ENCODE results near the gene MAPK1. TPM values are rescaled to one million over a fixed set of nuclear protein-coding genes. Genes with fewer than 3 reads are reported as not detected.
"Not testable (repeated sequence)": the region's sequence is repeated elsewhere in the genome, so short reads cannot be mapped to it uniquely, and the experiment has no call there.

Gene MAPK1
- 75.2 TPM for total RNA-seq
- long read RNA-seq, full-length matches to known transcripts: 78 of 153 reads
- long read RNA-seq, partial matches to known transcripts: 5 of 153 reads
- long read RNA-seq, other reads (novel, unspliced or antisense): 70 of 153 reads

DNA sequence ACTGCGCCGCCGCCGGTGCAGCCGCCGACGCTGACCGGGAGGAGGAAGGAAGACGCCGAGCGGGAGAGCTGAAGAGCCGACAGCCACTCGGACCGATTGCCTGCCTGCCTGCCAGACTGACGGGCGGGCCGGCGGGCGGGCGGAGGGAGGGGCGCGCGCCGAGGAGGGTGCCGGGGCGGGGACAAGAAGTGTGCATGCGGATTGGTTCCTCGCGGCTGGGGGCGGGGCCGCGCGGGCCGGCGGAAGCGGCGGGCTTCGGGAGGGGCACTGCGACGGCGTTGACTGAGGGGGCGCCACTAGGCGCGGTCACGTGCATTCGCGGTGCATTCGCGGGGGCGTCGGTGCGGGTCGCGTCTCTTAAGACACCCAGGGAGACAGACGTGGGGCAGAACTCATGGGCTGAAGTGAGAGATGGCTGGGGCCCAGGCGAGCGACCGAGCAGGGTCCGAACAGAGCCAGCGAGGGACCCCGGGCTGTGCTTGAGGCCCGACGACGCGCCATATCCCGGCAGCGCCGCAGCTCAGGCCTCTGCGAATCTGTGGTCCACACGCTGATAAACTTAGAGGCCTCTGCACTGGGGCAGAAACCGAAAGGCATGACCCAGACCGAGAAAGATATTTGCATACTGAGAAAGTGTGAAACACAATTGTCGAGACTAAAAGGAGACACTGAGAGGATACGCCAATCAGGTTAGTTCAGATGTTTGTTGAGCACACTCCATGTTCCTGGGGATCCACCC, at the start of gene MAPK1:
MAPK1 (minus strand) TSS at position 118 of the 739 bp plus-strand sequence. CDS start 205 bp downstream, outside the sequence.
- DNase-seq (peak; percentile 96), ATAC-seq (ENCODE audit: poor library complexity) (peak; percentile 99)
- intact Hi-C loops (cut with DNase I): loop anchor here (10.0 kb wide), 1 partner anchor 53 kb away; no protein-coding TSS in a partner anchor

DNA sequence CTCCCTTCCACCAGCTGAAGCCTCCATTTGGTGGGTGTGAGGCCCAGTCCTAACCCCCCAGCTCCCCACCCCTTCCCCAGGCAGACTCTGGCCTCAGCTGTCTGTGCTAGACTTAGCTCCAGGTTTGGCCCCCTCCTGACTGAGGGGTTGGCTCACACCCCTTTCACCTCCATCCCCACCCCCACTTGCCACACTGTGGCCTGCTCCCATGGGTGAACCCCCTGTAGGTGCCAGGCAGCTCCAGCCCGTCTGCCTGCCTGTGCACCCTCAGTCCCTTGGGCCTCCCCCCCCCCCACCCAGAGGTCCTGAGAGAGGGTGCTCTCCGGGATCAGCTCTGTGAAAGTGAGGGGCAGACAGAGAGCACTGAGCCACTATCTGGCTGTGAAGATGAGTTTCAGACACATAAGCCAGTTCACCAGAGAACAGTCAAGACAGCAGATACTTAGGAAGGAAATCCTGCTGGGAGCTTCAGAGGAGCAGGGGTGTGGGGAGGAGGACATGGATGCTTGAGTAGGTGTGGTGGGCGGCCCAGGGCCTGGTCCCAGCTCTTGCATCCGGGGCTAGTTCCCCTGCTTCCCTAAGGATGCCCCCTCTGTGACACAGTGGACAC, 49.0 kb upstream of the MAPK1 start:
- ATAC-seq (ENCODE audit: poor library complexity): no peak
- intact Hi-C loops (cut with DNase I): no loop called here
- no peak for DNase-seq

DNA sequence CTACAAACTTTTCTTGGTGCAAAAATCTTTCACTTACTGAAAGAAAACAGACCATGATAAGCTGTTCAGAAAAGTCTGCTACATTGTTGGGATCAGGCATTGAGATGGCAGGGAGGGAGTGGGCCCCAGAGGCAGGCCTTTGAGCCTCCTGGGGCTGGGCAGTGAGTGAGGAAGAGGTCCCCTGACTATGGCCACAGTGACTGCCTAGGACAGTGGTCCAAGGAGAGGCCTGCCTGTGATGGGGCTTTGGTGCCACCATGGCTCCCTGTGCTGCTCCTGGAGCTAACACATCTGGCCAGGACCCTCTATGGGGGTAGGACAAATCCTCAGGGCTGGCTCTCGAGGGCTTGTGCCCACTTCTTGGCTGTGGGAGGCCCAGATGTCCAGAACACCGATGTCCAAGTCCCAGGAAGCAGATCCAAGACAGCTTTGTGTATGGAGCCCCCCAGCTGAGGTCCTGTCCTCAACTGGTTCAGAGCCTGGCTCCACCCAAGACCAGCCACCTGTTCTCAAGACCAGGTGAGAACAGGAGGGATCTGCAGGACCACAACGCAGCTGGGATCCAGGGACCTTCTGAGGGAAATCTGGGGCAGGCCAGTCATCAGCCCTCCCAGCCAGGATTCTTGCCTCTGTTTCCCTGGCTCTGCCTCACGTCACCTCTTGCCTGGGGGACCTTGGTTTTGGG, 48.3 kb upstream of the MAPK1 start:
- ATAC-seq (ENCODE audit: poor library complexity): no peak
- no peak for DNase-seq
- intact Hi-C loops (cut with DNase I): no loop called here

DNA sequence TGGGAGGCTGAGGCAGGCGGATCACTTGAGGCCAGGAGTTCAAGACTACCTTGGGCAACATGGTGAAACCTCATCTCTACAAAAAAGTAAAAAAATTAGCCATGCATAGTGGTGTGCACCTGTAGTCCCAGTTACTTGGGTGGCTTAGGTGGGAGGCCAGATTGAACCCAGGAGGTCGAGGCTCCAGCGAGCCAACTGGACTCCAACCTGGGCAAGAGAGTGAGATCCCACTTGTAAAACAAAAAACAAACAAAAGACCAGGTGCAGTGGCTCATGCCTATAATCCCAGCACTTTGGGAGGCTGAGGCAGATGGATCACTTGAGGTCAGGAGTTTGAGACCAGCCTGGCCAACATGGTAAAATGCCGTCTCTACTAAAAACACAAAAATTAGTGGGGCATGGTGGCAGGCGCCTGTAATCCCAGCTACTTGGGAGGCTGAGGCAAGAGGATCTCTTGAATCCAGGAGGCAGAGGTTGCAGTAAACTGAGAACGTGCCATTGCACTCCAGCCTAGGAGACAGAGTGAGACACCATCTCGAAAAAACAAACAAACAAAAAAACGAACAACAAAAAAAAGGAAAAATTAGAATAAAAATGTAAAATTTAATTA, 46.7 kb upstream of the MAPK1 start:
- DNase-seq; ATAC-seq (ENCODE audit: poor library complexity); intact Hi-C loops (cut with DNase I): not testable (repeated sequence)

DNA sequence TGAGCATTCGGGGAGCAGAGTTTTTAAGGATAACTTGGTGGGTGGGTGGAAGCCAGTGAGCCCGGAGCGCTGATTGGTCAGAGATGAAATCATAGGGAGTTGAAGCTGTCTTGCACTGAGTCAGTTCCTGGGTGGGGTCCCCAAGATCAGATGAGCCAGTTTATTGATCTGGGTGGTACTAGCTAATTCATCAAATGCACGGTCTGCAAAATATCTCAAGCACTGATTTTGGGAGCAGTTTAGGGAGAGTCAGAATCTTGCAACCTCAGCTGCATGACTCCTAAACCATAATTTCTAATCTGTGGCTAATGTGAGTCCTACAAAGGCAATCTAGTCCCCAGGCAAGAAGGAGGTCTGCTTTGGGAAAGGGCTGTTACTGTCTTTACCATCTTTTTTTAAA, 42.9 kb upstream of the MAPK1 start:
- intact Hi-C loops (cut with DNase I); DNase-seq; ATAC-seq (ENCODE audit: poor library complexity): not testable (repeated sequence)

DNA sequence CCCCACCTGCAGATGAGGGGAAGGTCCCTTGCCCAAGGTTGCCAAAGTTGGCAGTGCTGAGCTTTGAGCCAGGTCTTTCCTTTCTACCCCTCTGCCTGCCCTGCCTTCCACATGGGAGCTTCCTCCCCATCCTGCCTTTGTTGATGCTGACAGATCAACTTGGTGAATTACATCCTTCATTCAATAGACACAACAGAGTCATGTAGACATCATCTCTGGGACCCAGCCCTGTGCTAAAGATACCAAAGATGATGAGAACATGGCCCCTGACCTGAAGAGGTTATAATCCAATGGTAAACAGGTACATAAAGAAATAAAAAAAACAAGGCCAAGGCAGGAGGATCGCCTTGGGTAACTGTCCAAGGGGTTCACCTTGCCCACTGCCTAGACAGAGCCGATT, 42.4 kb upstream of the MAPK1 start:
- no peak for DNase-seq

DNA sequence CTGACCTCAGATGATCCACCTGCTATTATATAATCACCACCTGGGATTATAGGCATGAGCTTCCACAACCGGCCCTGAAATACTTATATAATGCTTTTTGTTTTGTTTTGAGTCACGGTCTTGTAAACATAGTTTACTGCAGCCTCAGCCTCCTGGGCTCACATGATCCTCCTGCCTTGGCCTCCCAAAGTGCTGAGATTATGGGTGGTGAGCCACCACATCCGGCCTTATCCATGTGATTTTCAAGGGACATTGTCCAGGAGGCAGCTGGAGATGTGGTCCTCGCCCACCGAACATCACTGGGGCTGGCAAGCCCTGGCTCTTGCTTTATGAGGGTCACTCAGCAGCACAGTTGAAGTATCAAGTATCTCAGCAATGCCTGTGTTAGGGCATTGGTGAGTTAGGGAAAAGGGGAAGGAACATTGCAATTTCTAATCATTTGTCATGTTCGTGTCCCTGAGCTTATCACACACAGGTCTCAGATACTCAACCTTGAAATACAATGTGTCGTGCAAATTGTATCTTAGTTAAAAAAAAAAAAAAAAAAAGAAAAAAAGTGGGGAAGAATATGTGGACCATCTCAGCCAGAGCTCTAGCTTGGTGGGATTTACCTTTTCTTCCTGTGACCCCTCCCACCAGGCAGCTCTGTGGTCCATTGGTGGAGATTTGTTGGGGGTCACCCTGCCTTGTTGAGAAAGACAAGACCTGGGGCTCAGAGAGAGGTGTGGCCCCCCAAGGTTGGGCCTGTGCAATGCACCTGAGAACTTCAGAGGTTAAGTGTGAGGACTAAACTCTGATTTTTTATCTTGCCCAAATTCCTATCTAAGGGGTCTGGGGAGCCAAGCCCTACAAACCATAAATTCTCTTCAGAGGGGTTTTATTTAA, 40.4 kb upstream of the MAPK1 start:
- DNase-seq (no peak), ATAC-seq (ENCODE audit: poor library complexity) (no peak)
- intact Hi-C loops (cut with DNase I): no loop called here

More for the DNA sequence above, 42.4 kb upstream of the MAPK1 start:
- no peak for ATAC-seq (ENCODE audit: poor library complexity)
- intact Hi-C loops (cut with DNase I): no loop called here

DNA sequence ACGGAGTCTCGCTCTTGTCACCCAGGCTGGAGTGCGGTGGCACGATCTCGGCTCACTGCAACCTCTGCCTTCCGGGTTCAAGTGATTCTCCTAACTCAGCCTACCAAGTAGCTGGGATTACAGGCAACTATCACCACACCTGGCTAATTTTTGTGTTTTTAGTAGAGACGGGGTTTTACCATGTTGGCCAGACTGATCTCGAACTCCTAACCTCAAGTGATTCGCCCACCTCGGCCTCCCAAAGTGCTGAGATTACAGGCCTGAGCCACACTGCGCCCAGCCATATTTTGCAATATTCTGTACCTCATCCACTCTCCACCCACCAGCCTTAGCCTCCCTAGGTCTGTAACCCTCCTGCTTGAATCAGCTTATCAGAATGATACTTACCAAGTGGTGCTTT, 37.8 kb upstream of the MAPK1 start:
- ATAC-seq (ENCODE audit: poor library complexity); DNase-seq; intact Hi-C loops (cut with DNase I): not testable (repeated sequence)

DNA sequence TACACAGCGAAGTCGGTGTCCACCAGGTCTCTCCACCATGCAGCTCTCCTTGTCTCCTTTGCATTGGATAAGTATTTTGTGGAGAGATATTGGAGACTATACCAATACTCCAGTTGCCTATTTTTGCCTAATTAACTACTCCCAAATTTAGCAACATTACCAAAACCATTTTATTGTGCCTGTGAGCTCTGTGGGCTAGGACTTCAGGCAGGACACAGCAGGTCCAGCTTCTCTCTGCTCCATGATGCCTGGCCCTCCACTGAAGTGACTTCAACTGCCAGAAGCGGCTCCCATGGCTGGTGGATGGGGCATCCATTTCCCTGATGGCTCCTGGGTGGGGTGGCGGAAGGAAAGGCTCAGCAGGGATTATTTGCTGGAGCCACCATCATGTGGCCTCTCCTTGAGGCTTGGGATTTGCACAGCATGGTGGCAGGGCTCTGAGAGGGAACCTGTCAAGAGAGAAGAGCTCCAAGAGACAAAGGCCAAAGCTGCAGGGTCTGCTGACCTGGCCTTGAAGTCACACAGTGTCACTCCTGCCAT, 36.9 kb upstream of the MAPK1 start:
- DNase-seq (no peak), ATAC-seq (ENCODE audit: poor library complexity) (no peak)
- intact Hi-C loops (cut with DNase I): no loop called here

DNA sequence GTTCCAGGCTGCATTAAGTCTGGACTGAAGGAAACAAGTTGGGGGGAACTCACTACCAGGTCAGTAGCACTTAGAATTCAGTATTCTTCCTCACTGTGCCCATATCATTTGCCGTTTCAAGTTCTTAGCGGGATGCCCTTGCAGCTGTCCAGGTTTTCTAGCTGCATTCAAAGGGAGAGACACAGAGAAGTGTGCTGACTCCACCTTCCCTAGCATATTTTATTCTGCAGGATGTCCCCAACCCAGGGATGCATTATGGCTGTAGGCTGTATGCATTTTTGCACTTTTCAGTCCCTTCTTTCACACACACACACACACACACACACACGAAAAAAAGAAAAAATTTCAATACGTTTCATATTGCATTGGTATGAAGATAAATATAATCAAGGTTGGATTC, 35.8 kb upstream of the MAPK1 start:
- DNase-seq (no peak), ATAC-seq (ENCODE audit: poor library complexity) (no peak)
- intact Hi-C loops (cut with DNase I): no loop called here

DNA sequence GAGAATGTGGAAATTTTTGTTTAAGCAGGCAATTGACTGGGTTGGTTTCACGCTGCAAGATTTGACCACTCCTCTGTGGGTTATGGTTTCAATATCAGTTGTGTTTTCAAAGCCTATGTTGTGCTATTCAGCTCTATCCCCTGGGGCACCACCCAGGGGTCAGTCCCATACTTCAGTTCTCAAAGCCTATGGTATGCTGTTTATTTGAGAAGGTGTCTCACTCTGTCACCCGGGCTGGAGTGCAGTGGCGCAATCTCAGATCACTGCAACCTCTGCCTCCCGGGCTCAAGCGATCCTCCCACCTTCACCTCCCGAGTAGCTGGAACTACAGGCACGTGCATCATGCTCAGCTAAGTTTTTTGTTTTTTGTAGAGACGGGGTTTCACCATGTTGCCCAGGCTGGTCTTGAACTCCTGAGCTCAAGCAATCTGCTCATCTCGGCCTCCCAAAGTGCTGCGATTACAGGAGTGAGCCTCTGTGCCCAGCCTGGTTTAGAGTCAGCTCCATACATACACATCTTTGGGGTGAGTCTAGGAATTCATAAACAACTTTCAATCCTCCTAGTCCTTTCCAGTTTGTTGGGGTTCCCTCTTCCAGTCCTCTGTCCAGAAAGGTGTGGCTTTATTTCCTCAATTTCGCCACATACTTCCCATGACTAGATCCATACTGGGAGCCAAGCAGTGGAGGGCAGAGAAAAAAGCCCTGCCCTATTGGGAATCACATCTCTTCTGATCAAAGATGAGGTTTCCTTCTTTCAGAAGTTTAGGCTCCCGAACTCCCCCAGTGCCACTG, 35.0 kb upstream of the MAPK1 start:
- intact Hi-C loops (cut with DNase I): no loop called here
- no peak for ATAC-seq (ENCODE audit: poor library complexity)
- DNase-seq: no peak

DNA sequence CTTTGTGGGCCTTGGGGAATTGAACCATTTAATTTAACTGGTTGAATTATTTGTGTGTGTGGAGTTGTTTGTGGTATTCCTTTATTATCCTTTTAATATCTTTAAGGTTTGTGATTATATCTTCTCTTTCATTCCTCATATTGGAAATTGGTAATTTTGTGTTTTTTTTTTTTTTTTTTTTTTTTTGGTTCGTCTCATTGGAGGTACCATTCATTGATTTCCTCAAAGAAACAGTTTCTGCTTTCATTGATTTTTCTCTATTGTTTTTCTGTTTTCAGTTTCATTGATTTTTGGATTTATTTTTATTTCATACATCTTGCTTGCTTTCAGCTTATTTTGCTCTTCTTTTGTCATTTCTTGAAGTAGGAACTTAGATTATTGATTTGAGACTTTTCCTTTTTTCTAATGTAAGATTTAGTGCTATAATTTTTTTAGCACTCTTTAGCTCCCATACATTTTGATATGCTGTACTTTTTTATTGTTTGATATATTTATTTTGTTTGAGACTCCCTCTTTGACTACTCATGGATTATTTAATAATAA, 31.0 kb upstream of the MAPK1 start:
- intact Hi-C loops (cut with DNase I): no loop called here
- DNase-seq (no peak), ATAC-seq (ENCODE audit: poor library complexity) (no peak)

DNA sequence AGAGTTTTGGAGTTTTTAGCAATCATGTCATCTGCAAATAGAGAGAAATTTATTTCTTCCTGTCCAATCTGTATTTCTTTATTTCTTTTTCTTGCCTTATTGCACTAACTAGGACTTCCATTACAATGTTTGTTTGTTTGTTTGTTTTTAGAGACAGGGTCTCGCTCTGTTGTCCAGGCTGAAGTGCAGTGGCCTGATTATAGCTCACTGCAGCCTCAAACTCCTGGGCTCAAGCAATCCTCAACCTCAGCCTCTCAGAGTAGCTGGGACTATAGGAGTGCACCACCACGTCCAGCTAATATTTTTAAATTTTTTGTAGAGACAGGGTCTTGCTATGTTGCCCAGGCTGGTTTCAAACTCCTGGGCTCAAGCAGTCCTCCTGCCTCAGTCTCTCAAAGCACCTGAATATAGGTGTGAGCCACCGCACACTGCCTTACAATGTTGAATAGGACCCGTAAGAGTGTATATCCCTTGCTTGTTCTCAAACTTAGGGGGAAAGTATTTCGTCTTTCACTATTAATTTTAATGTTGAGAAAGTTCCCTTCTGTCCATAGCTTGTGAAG, 29.6 kb upstream of the MAPK1 start:
- ATAC-seq (ENCODE audit: poor library complexity) (no peak), DNase-seq (no peak)
- intact Hi-C loops (cut with DNase I): no loop called here

DNA sequence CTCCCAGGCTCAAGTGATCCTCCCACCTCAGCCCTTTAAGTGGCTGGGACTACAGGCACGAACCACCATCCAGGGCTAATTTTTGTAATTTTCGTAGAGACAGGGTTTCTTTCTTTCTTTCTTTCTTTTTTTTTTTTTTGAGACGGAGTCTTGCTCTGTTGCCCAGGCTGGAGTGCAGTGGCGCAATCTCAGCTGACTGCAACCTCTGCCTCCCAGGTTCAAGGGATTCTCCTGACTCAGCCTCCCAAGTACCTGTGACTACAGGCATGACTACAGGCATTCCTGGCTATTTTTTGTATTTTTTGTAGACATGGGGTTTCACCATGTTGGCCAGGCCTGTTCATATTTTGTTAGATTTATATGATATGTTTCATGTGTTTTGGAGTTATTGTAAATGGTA, 28.8 kb upstream of the MAPK1 start:
- ATAC-seq (ENCODE audit: poor library complexity); DNase-seq; intact Hi-C loops (cut with DNase I): not testable (repeated sequence)

DNA sequence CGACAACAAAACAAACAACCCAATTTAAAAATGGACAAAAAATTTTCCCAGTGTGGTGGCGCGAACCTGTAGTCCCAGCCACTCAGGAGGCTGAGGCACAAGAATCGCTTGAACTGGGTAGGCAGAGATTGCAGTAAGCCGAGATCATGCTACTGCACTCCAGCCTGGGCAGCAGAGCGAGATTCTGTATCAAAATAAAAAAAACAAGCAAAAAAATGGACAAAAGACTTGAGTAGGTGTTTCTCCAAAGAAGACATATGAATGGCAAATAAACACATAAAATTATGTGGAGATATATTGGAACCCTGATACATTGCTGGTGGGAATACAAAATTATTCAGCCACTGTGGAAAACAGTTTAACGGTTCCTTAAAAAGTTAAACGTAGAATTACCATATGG, 27.4 kb upstream of the MAPK1 start:
- DNase-seq (no peak), ATAC-seq (ENCODE audit: poor library complexity) (no peak)
- intact Hi-C loops (cut with DNase I): no loop called here

DNA sequence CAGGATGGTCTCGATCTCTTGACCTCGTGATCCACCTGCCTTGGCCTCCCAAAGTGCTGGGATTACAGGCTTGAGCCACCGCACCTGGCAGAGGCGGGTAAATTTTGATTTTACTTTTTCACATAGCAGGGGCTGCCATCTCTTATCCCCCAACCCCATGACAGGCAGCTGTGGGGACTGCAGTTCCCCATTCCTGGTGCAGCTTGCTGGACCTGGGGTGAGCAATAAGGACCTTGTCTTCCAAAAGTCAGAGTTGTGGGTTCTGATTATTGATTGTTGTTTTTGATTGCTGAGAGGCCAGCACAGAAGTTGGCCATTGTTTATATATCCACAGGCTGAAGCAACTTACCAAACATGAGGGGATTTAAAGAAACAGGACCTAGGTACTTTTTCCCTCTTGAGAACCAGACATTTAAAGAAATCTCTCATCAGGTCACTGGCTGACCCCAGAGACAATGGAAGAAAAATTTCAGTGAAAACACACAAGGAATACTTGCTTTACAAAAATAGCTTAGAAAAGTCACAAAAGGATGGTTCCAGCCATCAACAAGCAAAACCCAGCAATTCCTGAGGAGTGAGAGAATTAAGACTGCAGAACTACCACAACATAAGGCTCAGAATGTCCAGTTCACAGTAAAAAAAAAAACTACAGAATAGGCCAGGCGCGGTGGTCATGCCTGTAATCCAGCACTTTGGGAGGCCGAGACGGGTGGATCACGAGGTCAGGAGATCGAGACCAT, 22.0 kb upstream of the MAPK1 start:
- no peak for ATAC-seq (ENCODE audit: poor library complexity)
- intact Hi-C loops (cut with DNase I): no loop called here
- no peak for DNase-seq

Measured in Right ventricle myocardium superior (tissue), 1 donor.